ENCODE data around the gene COA1. TPM values are rescaled to one million over a fixed set of nuclear protein-coding genes. Genes with fewer than 3 reads are reported as not detected.

The COA1 gene, protein sequence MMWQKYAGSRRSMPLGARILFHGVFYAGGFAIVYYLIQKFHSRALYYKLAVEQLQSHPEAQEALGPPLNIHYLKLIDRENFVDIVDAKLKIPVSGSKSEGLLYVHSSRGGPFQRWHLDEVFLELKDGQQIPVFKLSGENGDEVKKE
- 86.3 to 105 TPM (median 88.6 TPM) in 5 replicates for total RNA-seq (2022; extraction: Qiagen RNA extraction; ENCODE audit: low read depth)

DNA sequence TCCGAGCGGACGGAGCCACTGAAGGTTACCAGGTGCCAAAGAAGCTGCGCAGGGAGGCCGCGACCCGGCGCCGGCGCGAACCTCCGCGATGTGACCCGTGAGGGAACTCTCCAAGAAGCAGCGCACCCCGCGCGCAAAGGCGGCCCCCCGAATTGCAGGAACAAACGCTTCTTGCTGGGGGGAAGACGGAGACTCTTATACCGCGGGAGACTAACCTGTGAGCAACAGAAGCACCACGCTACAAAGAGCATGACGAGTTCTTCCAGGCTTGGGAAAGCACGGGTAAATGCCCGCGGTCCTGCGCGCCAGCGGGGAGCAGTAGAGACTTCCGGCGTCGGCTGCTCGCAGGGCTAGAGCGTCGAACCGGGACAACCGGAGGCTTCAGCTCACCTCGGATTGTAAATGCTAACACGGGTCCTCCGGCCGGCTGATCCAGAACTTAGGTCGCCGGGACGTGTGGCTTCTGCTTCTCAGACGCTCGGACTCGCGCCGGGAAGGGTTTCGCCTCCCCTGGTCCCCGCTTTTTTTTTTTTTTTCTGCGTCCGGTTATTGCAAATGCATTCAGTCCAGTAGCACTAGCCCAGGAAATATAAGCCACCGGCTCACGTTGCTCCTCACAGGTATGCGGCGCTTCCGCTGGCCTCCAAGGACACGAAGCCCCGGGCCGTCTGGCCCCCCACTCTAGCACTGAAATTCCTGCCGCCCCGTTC, at the start of gene COA1:
Gene COA1, minus strand, starts transcription at position 310 of the 710 bp plus-strand sequence. CDS start 80,909 bp downstream, outside the sequence.

DNA sequence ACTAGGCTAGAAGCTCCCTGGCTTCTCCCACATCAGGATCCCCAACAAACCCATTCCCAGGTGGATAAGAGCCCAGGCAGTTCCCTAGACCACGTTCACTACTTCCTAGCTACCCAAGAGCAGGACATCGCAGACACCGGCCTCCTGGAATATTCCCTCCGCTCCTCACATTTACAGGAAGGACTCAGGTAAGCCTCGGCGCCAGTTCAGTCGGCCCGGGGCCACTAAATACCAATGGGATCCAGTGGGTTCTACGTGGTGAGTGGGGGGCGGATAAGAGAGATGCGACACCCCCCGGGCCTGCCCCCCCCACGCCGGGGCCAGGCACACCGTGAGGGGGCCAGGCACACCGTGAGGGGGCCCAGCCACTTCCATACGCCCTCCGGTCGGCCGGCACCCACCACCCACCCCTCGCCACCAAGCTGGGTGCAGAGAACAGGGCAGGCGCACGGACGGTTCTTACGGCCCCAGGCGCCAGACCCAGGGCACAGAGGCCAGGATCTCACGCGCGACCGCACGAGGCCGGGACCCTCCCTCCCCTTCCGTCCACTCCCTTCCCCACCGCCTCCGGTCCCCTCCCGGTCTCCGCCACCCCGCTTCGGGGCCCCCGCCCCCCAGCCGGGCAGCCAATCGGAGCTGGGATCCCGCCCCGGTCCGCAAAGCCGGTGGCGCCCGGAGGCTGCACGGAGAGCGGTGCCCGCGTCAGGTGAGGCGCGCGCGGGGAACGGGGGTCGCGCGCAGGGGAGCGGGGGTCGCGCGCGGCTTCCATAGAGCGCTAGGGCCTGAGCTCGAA, 28.9 kb upstream of the COA1 start, which contains the start of gene BLVRA:
Gene BLVRA, plus strand, starts transcription at position 652 of the 793 bp plus-strand sequence. CDS start 12,479 bp downstream, outside the sequence.

Other genes with a start within 250 kb of the COA1 start
- 24.4 to 33.6 TPM (median 32.1 TPM) in 5 replicates for gene STK17A, start 146.4 kb downstream of the COA1 start, total RNA-seq (2022; extraction: Qiagen RNA extraction; ENCODE audit: low read depth)
- gene BLVRA, start 29.2 kb upstream of the COA1 start, total RNA-seq (2022; extraction: Qiagen RNA extraction; ENCODE audit: low read depth): 69.0 to 85.8 TPM (median 72.2 TPM) in 5 replicates
- gene MRPS24, start 140.0 kb upstream of the COA1 start, total RNA-seq (2022; extraction: Qiagen RNA extraction; ENCODE audit: low read depth): 205 to 254 TPM (median 243 TPM) in 5 replicates
- 23.5 to 28.8 TPM (median 26.8 TPM) in 5 replicates for gene URGCP, start 177.1 kb upstream of the COA1 start, total RNA-seq (2022; extraction: Qiagen RNA extraction; ENCODE audit: low read depth)
- gene UBE2D4, start 196.9 kb upstream of the COA1 start, total RNA-seq (2022; extraction: Qiagen RNA extraction; ENCODE audit: low read depth): 7.9 to 11.6 TPM (median 11.4 TPM) in 5 replicates